Activated T-helper 17 cell treated with anti-CD3 and anti-CD28 coated beads, Interleukin-2, amount 50 U/mL, for 72 hours (primary cell): ENCODE measurements around the gene ABHD6. TPM values are rescaled to one million over a fixed set of nuclear protein-coding genes. Genes with fewer than 3 reads are reported as not detected.
A peak's percentile ranks its signal among the peaks of the same experiment; 100 is the strongest.
"Not testable (repeated sequence)": the region's sequence is repeated elsewhere in the genome, so short reads cannot be mapped to it uniquely, and the experiment has no call there.

Experiments
- ATAC-seq: fragments of 150-1000 bp; cut with Tn5 transposase; replicated peaks from 2 replicates; pipeline ENCODE4 v1.10.0; 2021; ENCODE audit warnings: mild to moderate bottlenecking, moderate library complexity
- H3K27ac Mint-ChIP-seq: one replicate; pipeline ENCODE4 v1.8.0; 2022; ENCODE audit warnings: mixed read lengths
- H3K27me3 Mint-ChIP-seq: one replicate; pipeline ENCODE4 v1.8.0; 2022; ENCODE audit warnings: mixed read lengths
- H3K36me3 Mint-ChIP-seq: one replicate; pipeline ENCODE4 v1.8.0; 2022; ENCODE audit warnings: low read depth, mild to moderate bottlenecking, mixed read lengths
- H3K4me1 Mint-ChIP-seq: one replicate; pipeline ENCODE4 v1.8.0; 2022; ENCODE audit warnings: mixed read lengths
- H3K4me3 Mint-ChIP-seq: one replicate; pipeline ENCODE4 v1.8.0; 2022; ENCODE audit warnings: mild to moderate bottlenecking, mixed read lengths
- H3K9me3 Mint-ChIP-seq: one replicate; pipeline ENCODE4 v1.8.0; 2022; ENCODE audit warnings: mixed read lengths
- total RNA-seq, 2 donors: library from RNA; stranded (reverse); gene quantifications; one replicate each; pipeline ENCODE4 v1.2.3, GENCODE V29; 2022

Gene ABHD6
- total RNA-seq, 2 donors from 2014 or later = 1.8 to 4.9 TPM

DNA sequence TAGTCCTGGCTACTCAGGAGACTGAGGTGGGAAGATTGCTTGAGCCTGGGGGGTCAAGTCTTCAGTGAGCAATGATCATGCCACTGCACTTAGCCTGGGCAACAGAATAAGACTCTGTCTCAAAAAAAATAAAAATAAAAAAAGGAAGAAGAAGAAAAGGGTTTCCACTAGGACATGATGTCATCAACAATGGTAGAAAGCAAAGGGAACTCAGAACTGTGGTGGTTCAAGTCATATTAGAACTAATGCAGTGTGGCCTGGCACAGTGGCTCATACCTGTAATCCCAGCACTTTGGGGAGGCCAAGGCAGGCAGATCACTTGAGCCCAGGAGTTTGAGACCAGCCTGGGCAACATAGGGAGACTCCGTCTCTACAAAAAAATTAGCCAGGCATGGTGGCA lies 30.0 kb downstream of the ABHD6 start:
- not testable (repeated sequence) for H3K9me3 Mint-ChIP-seq, ATAC-seq, H3K27me3 Mint-ChIP-seq, H3K4me3 Mint-ChIP-seq, H3K4me1 Mint-ChIP-seq, H3K27ac Mint-ChIP-seq
- peaks cover 12% of the 10 kb centered on the region for H3K36me3 Mint-ChIP-seq

DNA sequence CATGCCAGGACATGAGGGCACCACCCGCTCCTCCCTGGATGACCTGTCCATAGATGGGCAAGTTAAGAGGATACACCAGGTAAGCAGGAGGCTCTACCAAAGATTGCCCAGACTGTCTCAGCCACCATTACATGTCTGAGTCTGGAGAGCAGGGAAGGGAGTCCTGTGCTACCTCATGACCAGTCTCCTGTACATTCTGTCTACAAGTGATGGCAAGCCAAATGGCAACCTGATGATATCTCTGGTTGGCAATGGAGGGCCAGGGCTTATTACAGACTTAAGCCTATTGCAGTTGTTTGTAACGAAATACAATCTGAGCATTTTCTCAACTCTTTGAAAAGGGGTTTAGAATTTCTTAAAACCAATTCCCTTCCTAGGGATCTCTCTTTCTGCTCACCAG lies 31.8 kb downstream of the ABHD6 start:
- H3K27ac Mint-ChIP-seq = no peak overlapping the region
- no peaks in the 10 kb centered on the region for H3K4me1 Mint-ChIP-seq
- peaks cover 20% of the 10 kb centered on the region for H3K36me3 Mint-ChIP-seq
- H3K9me3 Mint-ChIP-seq = no peaks in the 10 kb centered on the region
- no peak for ATAC-seq
- H3K4me3 Mint-ChIP-seq = no peak overlapping the region
- no peaks in the 10 kb centered on the region for H3K27me3 Mint-ChIP-seq

DNA sequence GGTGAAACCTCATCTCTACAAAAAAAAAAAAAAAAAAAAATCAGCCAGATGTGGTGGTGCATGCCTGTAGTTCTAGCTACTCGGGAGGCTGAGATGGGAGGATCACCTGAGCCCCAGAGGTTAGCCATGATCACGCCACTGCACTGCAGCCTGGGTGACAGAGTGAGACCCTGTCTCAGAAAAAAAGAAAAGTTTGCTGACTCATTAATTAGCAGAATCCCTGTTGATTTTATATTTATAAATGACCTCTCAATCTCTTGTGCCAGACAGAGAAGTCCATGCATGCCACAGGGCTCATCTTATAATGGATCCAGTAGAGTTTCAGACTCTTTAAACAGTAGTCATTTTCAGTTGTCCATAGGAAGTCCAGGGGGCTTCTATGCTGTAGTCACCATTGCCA lies 32.9 kb downstream of the ABHD6 start:
- no peaks in the 10 kb centered on the region for H3K4me1 Mint-ChIP-seq
- no peak overlapping the region for H3K4me3 Mint-ChIP-seq
- no peak for ATAC-seq
- no peaks in the 10 kb centered on the region for H3K27me3 Mint-ChIP-seq
- H3K36me3 Mint-ChIP-seq = peaks cover 27% of the 10 kb centered on the region
- no peaks in the 10 kb centered on the region for H3K9me3 Mint-ChIP-seq
- no peak overlapping the region for H3K27ac Mint-ChIP-seq

DNA sequence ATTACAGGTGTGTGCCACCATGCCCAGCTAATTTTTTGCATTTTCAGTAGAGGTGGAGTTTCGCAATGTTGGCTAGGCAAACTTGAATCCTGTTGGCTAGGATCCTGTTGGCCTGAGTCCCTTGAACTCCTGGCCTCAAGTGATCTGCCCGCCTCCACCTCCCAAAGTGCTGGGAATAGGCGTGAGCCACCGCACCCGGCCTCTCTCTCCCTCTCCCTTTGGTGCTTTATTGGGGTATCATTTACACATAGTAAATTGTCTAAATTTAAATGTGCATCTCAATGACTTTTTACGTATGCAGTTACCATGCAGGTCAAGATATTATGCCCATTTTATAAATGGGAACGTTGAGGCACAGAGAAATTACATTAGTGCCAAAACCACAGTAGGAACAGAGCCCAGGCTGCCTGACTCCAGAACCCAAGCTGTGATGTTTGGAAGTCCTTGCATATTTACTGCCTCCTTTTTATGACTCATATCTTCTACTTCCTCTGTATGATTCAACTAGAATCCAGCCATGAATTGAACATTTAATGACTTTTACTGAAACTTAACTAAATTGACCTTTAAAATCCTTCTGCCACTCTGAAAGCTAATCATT lies 34.4 kb downstream of the ABHD6 start:
- H3K36me3 Mint-ChIP-seq = peaks cover 33% of the 10 kb centered on the region
- no peaks in the 10 kb centered on the region for H3K27me3 Mint-ChIP-seq
- no peak overlapping the region for H3K27ac Mint-ChIP-seq
- H3K4me3 Mint-ChIP-seq = no peak overlapping the region
- no peaks in the 10 kb centered on the region for H3K9me3 Mint-ChIP-seq
- ATAC-seq = peak; percentile 82
- H3K4me1 Mint-ChIP-seq = no peaks in the 10 kb centered on the region

DNA sequence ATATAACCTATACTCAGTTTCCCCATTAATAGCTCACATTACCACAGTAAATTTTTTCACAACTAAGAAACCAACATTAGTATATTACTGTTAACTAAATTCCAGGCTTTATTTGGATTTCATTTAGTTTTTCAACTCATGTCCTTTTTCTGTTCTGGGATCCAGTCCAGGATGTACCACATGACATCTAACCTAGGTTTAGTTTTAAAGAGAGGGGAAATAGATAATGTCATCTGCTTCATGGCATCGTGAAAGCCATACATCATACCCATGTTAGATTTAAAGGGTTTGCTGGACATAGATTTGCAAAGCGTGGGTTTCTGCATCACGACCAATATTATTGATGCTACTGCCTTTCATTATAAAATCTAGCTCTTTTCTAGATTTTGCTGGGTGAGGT lies 35.3 kb downstream of the ABHD6 start:
- Mint-ChIP-seq H3K27ac (no peak overlapping the region), H3K9me3 (no peaks in the 10 kb centered on the region), H3K36me3 (peaks cover 32% of the 10 kb centered on the region), H3K27me3 (no peaks in the 10 kb centered on the region), H3K4me1 (no peaks in the 10 kb centered on the region), H3K4me3 (no peak overlapping the region)
- ATAC-seq = no peak

DNA sequence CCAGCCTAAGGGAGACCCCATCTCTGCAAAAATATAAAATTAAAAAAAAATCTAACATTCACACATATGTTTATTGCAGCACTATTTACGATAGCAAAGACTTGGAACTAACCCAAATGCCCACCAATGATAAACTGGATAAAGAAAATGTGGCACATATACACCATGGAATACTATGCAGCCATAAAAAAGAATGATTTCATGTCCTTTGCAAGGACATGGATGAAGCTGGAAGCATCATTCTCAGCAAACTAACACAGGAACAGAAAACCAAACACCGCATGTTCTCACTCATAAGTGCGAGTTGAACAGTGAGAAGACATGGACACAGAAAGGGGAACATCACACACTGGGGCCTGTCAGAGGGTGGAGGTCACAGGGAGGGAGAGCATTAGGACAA lies 35.8 kb downstream of the ABHD6 start:
- peaks cover 37% of the 10 kb centered on the region for H3K36me3 Mint-ChIP-seq
- H3K27ac Mint-ChIP-seq, H3K27me3 Mint-ChIP-seq, ATAC-seq, H3K4me3 Mint-ChIP-seq, H3K9me3 Mint-ChIP-seq, H3K4me1 Mint-ChIP-seq: not testable (repeated sequence)

DNA sequence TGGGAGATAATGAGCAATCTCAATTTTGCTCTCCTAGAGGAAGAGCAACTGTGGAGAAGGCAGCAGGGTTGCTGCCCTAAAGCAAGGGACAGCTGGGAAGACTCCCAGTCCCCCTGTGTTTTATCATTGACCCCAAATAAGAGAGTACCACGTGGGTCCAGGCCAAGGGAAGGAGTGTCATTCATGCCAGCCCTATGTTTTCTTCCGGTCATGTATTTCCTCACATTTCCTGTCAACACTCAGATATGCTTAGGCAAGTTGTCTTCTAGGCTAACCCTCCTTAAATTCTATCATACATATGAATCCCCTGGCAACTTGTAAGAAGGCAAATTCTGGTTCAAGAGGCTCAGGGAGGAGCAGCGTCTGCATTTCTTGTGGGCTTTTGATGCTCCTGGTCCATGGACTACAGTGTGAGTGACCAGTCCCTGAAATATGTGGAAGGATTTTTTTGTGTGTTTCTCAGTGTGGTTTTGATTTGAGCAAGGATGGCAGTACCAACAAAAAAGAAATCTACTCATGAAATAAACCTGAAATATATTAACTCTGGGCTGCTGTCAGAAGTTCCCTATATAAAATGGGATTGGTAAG lies 36.5 kb downstream of the ABHD6 start:
- no peaks in the 10 kb centered on the region for H3K9me3 Mint-ChIP-seq
- no peak for ATAC-seq
- no peaks in the 10 kb centered on the region for H3K4me1 Mint-ChIP-seq
- H3K27me3 Mint-ChIP-seq = no peaks in the 10 kb centered on the region
- peaks cover 41% of the 10 kb centered on the region for H3K36me3 Mint-ChIP-seq
- H3K4me3 Mint-ChIP-seq = no peak overlapping the region
- no peak overlapping the region for H3K27ac Mint-ChIP-seq

DNA sequence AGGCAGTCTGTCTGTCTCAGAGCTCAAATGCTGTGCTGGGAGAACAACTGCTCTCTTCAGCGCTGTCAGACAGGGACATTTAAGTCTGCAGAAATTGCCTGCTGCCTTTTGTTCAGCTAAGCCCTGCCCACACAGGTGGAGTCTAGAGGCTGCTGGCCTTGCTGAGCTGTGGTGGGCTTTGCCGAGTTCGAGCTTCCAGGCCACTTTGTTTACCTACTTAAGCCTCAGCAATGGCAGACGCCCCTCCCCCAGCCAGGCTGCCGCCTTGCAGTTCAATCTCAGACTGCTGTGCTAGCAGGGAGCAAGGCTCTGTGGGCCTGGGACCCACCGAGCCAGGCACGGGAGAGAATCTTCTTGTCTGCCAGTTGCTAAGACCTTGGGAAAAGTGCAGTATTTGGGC lies 43.5 kb downstream of the ABHD6 start:
- no peaks in the 10 kb centered on the region for H3K4me1 Mint-ChIP-seq
- no peaks in the 10 kb centered on the region for H3K9me3 Mint-ChIP-seq
- no peak overlapping the region for H3K27ac Mint-ChIP-seq
- no peaks in the 10 kb centered on the region for H3K27me3 Mint-ChIP-seq
- H3K36me3 Mint-ChIP-seq = peaks cover 38% of the 10 kb centered on the region
- ATAC-seq = no peak
- no peak overlapping the region for H3K4me3 Mint-ChIP-seq

DNA sequence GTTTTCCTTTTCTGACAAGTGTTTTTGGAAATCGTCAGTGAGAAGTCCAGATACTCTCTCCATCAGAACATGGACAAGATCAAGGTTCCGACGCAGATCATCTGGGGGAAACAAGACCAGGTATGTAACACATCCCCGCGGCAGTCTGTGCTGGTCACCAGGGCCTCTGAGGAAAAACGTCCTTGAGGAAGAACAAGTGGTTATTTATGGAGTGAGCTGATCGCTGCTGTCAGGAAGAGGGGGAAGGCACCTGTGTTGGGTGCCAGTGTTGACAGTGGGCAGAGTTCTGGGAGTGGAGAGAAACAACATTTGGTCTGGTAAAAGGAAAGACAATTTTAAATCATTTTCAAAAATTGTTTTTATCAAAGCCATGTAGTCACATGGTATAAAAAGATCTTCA lies 47.7 kb downstream of the ABHD6 start:
- Mint-ChIP-seq H3K27me3 (no peaks in the 10 kb centered on the region), H3K36me3 (peaks cover 18% of the 10 kb centered on the region), H3K4me3 (no peak overlapping the region), H3K4me1 (no peaks in the 10 kb centered on the region), H3K9me3 (no peaks in the 10 kb centered on the region), H3K27ac (no peak overlapping the region)
- ATAC-seq = no peak

DNA sequence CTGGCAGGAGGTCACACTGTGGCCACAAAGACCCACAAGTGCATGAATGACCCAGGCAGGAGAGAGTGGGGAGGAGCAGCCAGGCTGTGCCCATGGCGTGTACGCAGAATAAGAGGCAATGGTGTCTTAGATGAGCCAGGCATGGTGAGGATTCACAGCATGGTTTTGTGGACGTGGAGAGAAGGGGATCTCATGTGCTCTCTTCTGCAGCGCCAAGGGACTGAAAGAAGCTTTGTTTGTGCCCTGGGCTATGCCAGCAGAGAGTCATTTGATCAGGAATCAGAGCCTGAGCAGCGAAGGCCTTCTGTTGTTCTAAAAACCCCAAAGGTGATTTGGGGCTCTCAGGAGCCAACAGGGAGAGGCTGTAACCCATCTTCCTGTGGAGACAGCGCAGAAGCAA lies 49.8 kb downstream of the ABHD6 start:
- peaks cover 15% of the 10 kb centered on the region for H3K36me3 Mint-ChIP-seq
- H3K9me3 Mint-ChIP-seq = no peaks in the 10 kb centered on the region
- no peak overlapping the region for H3K27ac Mint-ChIP-seq
- no peak overlapping the region for H3K4me3 Mint-ChIP-seq
- no peaks in the 10 kb centered on the region for H3K4me1 Mint-ChIP-seq
- no peak for ATAC-seq
- H3K27me3 Mint-ChIP-seq = no peaks in the 10 kb centered on the region

DNA sequence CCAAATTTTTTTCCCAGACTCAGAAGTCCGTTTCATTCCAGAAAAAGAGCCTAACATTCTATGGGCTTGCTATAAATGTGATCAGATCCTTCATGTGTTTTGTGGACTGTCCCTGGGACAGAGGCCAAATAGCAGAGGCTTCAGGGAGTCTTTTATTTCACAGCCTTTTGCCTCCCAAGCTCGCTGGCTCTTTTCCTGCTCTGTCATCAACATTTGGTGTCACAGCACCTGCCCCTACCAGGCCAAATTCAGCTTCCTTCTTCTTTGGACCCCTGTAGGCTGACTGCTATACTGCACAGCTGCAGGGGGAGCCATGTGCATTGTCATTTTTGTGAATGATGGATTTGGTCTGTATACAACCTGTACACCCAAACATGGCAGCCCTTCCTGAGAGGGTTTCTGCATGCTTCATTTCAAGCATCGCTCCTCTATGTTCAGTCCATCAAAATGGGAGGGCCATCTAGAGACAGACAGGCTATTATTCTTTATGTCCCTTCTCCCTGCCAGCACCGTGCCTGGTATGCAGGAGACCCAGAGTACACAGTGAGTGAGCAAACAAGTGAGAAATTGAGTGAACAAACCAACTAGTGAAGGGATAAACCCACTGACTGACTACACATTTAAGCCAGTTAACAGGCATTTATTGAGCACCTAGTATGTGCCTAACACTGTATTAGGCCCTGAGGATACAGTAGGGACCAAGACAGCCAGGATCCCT lies 50.6 kb downstream of the ABHD6 start:
- Mint-ChIP-seq H3K4me3 (no peak overlapping the region), H3K27ac (no peak overlapping the region), H3K27me3 (no peaks in the 10 kb centered on the region), H3K36me3 (peaks cover 15% of the 10 kb centered on the region), H3K4me1 (no peaks in the 10 kb centered on the region), H3K9me3 (no peaks in the 10 kb centered on the region)
- ATAC-seq = no peak

DNA sequence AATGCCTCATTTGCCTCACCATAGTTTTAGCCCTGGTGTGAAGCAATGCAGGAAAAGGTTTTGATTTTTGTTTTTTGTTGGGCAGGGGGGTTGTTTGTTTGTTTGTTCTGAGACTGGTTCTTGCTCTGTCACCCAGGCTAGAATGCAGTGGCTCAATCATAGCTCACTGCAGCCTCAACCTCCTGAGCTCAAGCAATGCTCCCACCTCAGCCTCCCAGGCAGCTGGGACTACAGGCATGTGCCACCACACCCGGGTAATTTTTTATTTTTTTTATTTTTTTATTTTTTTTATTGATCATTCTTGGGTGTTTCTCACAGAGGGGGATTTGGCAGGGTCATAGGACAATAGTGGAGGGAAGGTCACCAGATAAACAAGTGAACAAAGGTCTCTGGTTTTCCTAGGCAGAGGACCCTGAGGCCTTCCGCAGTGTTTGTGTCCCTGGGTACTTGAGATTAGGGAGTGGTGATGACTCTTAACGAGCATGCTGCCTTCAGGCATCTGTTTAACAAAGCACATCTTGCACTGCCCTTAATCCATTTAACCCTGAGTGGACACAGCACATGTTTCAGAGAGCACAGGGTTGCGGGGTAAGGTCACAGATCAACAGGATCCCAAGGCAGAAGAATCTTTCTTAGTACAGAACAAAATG lies 51.5 kb downstream of the ABHD6 start:
- not testable (repeated sequence) for H3K27me3 Mint-ChIP-seq, H3K4me1 Mint-ChIP-seq, H3K9me3 Mint-ChIP-seq, H3K4me3 Mint-ChIP-seq, H3K27ac Mint-ChIP-seq, ATAC-seq
- H3K36me3 Mint-ChIP-seq = peaks cover 15% of the 10 kb centered on the region

DNA sequence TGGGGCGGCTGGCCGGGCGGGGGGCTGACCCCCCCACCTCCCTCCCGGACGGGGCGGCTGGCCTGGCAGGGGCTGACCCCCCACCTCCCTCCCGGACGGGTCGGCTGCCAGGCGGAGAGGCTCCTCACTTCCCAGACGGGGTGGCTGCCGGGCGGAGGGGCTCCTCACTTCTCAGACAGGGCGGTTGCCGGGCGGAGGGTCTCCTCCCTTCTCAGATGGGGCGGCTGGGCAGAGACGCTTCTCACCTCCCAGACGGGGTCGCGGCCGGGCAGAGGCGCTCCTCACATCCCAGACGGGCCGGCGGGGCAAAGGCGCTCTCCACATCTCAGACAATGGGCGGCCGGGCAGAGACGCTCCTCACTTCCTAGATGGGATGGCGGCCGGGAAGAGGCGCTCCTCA lies 52.9 kb downstream of the ABHD6 start:
- H3K4me3 Mint-ChIP-seq, H3K9me3 Mint-ChIP-seq, H3K27me3 Mint-ChIP-seq, H3K27ac Mint-ChIP-seq, H3K4me1 Mint-ChIP-seq, H3K36me3 Mint-ChIP-seq, ATAC-seq: not testable (repeated sequence)

DNA sequence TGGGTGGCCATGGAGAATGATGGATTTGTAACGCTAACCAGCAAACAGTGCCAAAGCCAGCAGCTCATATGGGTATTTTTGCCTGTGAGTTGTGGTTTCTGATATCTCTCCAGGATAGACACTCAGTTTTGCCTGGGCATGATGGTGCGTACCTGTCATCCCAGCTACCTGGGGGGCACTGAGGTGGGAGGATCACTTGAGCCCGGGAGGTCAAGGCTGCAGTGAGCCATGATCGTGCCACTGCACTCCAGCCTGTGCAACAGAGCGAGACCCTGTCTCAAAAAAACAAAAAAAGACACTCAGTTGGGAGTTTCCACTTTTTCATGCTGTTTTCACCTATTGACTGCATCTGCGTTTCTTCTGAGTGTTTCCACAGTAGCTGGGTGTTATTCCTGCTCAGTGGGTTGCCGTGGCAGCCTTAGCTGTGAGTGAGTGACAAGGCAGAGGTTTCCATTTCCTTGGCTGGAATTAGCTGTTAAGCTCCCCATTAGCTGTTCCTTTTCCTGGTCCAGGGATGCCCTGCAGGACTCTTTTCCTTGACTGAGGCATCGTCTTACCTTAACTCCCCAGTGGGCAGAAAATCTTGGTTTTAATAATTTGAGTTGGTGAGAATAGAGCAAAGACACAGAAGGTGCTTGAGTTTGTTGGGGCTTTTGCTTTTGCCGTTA lies 54.2 kb downstream of the ABHD6 start:
- no peak overlapping the region for H3K4me3 Mint-ChIP-seq
- no peak overlapping the region for H3K27ac Mint-ChIP-seq
- no peaks in the 10 kb centered on the region for H3K4me1 Mint-ChIP-seq
- no peaks in the 10 kb centered on the region for H3K9me3 Mint-ChIP-seq
- no peaks in the 10 kb centered on the region for H3K27me3 Mint-ChIP-seq
- ATAC-seq = no peak
- no peaks in the 10 kb centered on the region for H3K36me3 Mint-ChIP-seq

DNA sequence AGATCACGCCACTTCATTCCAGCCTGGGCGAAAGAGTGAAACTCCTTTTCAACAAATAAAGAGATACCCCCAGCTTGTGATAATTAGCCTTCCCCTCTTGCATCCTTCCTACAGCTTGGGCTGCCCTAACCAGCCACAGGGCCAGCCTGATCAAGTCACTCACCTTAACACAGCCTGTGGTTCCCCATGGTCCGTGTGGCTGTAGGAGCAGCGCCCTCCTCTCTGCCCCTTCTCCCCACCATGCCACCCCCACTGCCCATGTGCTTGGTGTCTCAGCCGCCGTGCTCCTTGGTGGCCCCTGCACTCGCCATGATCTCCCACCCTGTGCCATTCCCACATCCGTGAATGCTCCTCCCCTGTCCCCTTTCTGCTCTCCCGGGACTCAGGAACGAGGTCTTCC lies 55.3 kb downstream of the ABHD6 start:
- Mint-ChIP-seq H3K36me3 (no peaks in the 10 kb centered on the region), H3K4me3 (no peak overlapping the region), H3K27me3 (no peaks in the 10 kb centered on the region), H3K27ac (no peak overlapping the region), H3K4me1 (no peaks in the 10 kb centered on the region), H3K9me3 (no peaks in the 10 kb centered on the region)
- no peak for ATAC-seq
